ENCODE results near the gene NLGN1. TPM values are rescaled to one million over a fixed set of nuclear protein-coding genes. Genes with fewer than 3 reads are reported as not detected.

Gene NLGN1
- total RNA-seq, 1 experiment from 2014 or later: not detected

DNA sequence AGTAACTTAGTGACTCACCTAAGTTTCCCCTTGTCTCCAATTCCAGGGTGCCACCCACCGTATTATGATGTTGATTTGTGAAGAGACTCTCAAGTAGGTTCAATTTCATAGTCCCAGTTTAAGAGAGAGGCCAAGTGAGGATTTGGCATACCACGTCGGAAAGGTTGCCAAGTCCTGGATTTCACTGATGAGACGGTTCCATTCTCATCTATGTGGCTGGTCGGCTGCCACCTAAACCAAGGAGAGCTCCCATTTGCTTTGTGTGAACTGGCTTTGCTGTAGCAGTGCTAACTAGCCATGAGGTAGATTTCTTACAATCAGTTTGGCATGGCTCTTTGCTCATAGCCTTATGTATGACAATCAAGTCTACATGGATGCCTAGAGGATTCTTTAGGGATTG, 653.6 kb downstream of the NLGN1 start:
- no peaks in the 10 kb centered on the region for H3K4me1 Mint-ChIP-seq (ENCODE audit: insufficient read depth, unreplicated experiment)
- no peaks in the 10 kb centered on the region for H3K36me3 Mint-ChIP-seq (ENCODE audit: insufficient read depth, unreplicated experiment)
- no peak for DNase-seq (ENCODE audit: unreplicated experiment)
- TF ChIP-seq, protein P1, sequence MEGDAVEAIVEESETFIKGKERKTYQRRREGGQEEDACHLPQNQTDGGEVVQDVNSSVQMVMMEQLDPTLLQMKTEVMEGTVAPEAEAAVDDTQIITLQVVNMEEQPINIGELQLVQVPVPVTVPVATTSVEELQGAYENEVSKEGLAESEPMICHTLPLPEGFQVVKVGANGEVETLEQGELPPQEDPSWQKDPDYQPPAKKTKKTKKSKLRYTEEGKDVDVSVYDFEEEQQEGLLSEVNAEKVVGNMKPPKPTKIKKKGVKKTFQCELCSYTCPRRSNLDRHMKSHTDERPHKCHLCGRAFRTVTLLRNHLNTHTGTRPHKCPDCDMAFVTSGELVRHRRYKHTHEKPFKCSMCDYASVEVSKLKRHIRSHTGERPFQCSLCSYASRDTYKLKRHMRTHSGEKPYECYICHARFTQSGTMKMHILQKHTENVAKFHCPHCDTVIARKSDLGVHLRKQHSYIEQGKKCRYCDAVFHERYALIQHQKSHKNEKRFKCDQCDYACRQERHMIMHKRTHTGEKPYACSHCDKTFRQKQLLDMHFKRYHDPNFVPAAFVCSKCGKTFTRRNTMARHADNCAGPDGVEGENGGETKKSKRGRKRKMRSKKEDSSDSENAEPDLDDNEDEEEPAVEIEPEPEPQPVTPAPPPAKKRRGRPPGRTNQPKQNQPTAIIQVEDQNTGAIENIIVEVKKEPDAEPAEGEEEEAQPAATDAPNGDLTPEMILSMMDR (IDR thresholded peaks at IDR 0.05; ENCODE audit: unreplicated experiment): no peak
- ChIA-PET POLR2A (interaction anchor here (0.5 kb wide), 1 partner anchor 29 kb away, joined by 3 read pairs; no protein-coding TSS in a partner anchor), CTCF (interaction anchor here (0.6 kb wide), 1 partner anchor 15 kb away, joined by 7 read pairs; no protein-coding TSS in a partner anchor)
- H3K27me3 Mint-ChIP-seq (ENCODE audit: insufficient read depth, unreplicated experiment): no peaks in the 10 kb centered on the region
- BruUV-seq (replicated peaks): no TSS peak
- intact Hi-C loops (cut with micrococcal nuclease): no loop called here
- H3K4me3 Mint-ChIP-seq (ENCODE audit: unreplicated experiment): no peak overlapping the region
- no peaks in the 10 kb centered on the region for H3K9me3 Mint-ChIP-seq (ENCODE audit: unreplicated experiment)
- no peak overlapping the region for H3K27ac Mint-ChIP-seq (ENCODE audit: low read depth, unreplicated experiment)

DNA sequence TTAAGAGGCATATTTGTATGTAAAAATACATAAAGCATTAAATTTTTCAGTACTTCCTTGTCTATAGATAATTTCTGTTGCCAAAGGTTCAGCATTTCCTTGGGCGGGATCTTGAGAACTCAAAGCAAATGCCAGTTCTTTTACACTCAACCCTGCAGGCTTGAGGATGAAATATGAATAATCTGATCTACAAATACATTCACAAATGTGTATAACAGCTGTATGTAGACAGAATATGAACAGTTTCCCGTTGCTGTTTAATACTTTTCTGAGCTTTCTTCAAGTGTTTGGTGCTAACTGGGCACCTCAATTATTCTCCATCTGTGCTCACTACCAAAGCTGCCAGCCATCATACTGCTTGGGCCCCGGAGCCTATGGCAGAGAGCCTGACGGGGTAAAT, 661.3 kb downstream of the NLGN1 start:
- DNase-seq (ENCODE audit: unreplicated experiment): no peak
- BruUV-seq (replicated peaks): no TSS peak
- TF ChIP-seq, protein P1 (IDR thresholded peaks at IDR 0.05; ENCODE audit: unreplicated experiment): no peak
- peaks cover 18% of the 10 kb centered on the region for H3K9me3 Mint-ChIP-seq (ENCODE audit: unreplicated experiment)
- H3K36me3 Mint-ChIP-seq (ENCODE audit: insufficient read depth, unreplicated experiment): no peaks in the 10 kb centered on the region
- ChIA-PET CTCF (no interaction called here), POLR2A (no interaction called here)
- no peaks in the 10 kb centered on the region for H3K4me1 Mint-ChIP-seq (ENCODE audit: insufficient read depth, unreplicated experiment)
- H3K4me3 Mint-ChIP-seq (ENCODE audit: unreplicated experiment): no peak overlapping the region
- intact Hi-C loops (cut with micrococcal nuclease): no loop called here
- H3K27me3 Mint-ChIP-seq (ENCODE audit: insufficient read depth, unreplicated experiment): no peaks in the 10 kb centered on the region
- H3K27ac Mint-ChIP-seq (ENCODE audit: low read depth, unreplicated experiment): no peak overlapping the region

GRCh38 chr3:174060431-174060830, 662.9 kb downstream of the NLGN1 start:
- H3K4me1 Mint-ChIP-seq (ENCODE audit: insufficient read depth, unreplicated experiment): no peaks in the 10 kb centered on the region
- BruUV-seq (replicated peaks): no TSS peak
- CTCF ChIA-PET: no interaction called here
- H3K36me3 Mint-ChIP-seq (ENCODE audit: insufficient read depth, unreplicated experiment): no peaks in the 10 kb centered on the region
- DNase-seq (ENCODE audit: unreplicated experiment): no peak
- H3K9me3 Mint-ChIP-seq (ENCODE audit: unreplicated experiment): peaks cover 19% of the 10 kb centered on the region
- TF ChIP-seq, protein P1 (IDR thresholded peaks at IDR 0.05; ENCODE audit: unreplicated experiment): no peak
- POLR2A ChIA-PET: interaction anchor here (0.7 kb wide), 1 partner anchor 977 kb away, joined by 3 read pairs; no protein-coding TSS in a partner anchor
- H3K27me3 Mint-ChIP-seq (ENCODE audit: insufficient read depth, unreplicated experiment): no peaks in the 10 kb centered on the region
- H3K27ac Mint-ChIP-seq (ENCODE audit: low read depth, unreplicated experiment): no peak overlapping the region
- H3K4me3 Mint-ChIP-seq (ENCODE audit: unreplicated experiment): no peak overlapping the region
- intact Hi-C loops (cut with micrococcal nuclease): no loop called here

DNA sequence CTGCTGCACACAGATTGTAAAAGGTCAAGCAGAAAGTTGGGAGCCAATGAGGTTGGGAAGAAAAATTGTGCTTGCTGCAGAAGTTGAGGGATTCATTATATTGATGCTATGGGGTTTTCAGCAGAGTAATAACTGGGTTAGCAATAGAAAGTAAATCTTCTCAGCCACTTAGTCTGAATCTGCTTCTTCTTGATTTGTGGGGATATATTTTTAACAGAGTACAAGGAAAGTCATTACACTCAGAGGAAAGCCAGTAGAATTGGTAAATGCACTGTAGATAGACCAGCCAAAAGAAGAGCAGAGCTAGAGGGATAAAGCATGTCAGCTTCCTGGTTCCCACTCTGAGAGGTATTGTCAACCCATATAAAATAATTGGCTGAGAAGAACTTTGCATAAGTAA, 663.6 kb downstream of the NLGN1 start:
- Mint-ChIP-seq H3K9me3 (ENCODE audit: unreplicated experiment) (peaks cover 20% of the 10 kb centered on the region), H3K4me1 (ENCODE audit: insufficient read depth, unreplicated experiment) (no peaks in the 10 kb centered on the region), H3K27ac (ENCODE audit: low read depth, unreplicated experiment) (no peak overlapping the region), H3K27me3 (ENCODE audit: insufficient read depth, unreplicated experiment) (no peaks in the 10 kb centered on the region), H3K36me3 (ENCODE audit: insufficient read depth, unreplicated experiment) (no peaks in the 10 kb centered on the region), H3K4me3 (ENCODE audit: unreplicated experiment) (no peak overlapping the region)
- intact Hi-C loops (cut with micrococcal nuclease): no loop called here
- ChIA-PET POLR2A (interaction anchor here (0.6 kb wide), 1 partner anchor 27 kb away, joined by 3 read pairs; no protein-coding TSS in a partner anchor), CTCF (no interaction called here)
- BruUV-seq (replicated peaks): no TSS peak
- no peak for DNase-seq (ENCODE audit: unreplicated experiment)
- TF ChIP-seq, protein P1 (IDR thresholded peaks at IDR 0.05; ENCODE audit: unreplicated experiment): no peak

Measured in MCF 10A (cell line).